SH-SY5Y (cell line): ENCODE data around the gene MMP17.

Source experiments
- GATA2 ChIP-seq: IDR thresholded peaks from 2 replicates; pipeline ENCODE4 v1.6.1; 2011; ENCODE audit warnings: mild to moderate bottlenecking, low read depth, low read length
- GATA3 ChIP-seq: IDR thresholded peaks from 2 replicates; pipeline ENCODE4 v1.6.1; 2011; ENCODE audit warnings: low read depth, mild to moderate bottlenecking, low read length, moderate library complexity

MMP17 gene

GRCh38 chr12:131857908-131858850, 30.0 kb downstream of the MMP17 start:
- TF ChIP-seq GATA3: no peak
- no peak for TF ChIP-seq GATA2

- TF ChIP-seq GATA2 (no peak), GATA3 (no peak)
Observed at GRCh38 chr12:131860472-131861260, 32.5 kb downstream of the MMP17 start.

GRCh38 chr12:131861261-131862083, 33.3 kb downstream of the MMP17 start:
- TF ChIP-seq GATA3: no peak
- no peak for TF ChIP-seq GATA2

GRCh38 chr12:131862084-131862441, 33.9 kb downstream of the MMP17 start:
- TF ChIP-seq GATA2: no peak
- no peak for TF ChIP-seq GATA3

GRCh38 chr12:131862600-131862993, 34.4 kb downstream of the MMP17 start:
- no peak for TF ChIP-seq GATA3
- no peak for TF ChIP-seq GATA2

GRCh38 chr12:131862994-131863710, 35.0 kb downstream of the MMP17 start:
- TF ChIP-seq GATA3 (no peak), GATA2 (no peak)

- TF ChIP-seq GATA3: no peak
- TF ChIP-seq GATA2: no peak; the same call in 1 of the 2 replicates
Observed at GRCh38 chr12:131863711-131864396, 35.7 kb downstream of the MMP17 start.

GRCh38 chr12:131864469-131864868, 36.3 kb downstream of the MMP17 start:
- no peak for TF ChIP-seq GATA2
- TF ChIP-seq GATA3: no peak

GRCh38 chr12:131865180-131865875, 37.1 kb downstream of the MMP17 start:
- TF ChIP-seq GATA2: no peak
- no peak for TF ChIP-seq GATA3

- no peak for TF ChIP-seq GATA2
- no peak for TF ChIP-seq GATA3
Observed at GRCh38 chr12:131867471-131867870, 39.3 kb downstream of the MMP17 start.

- TF ChIP-seq GATA2 (no peak), GATA3 (no peak)
Observed at GRCh38 chr12:131867891-131868675, 39.9 kb downstream of the MMP17 start.

GRCh38 chr12:131869871-131870418, 41.8 kb downstream of the MMP17 start:
- TF ChIP-seq GATA3 (no peak), GATA2 (no peak)
